ENCODE data around the gene ABCG4. TPM values are rescaled to one million over a fixed set of nuclear protein-coding genes. Genes with fewer than 3 reads are reported as not detected.
"Not testable (repeated sequence)": the region's sequence is repeated elsewhere in the genome, so short reads cannot be mapped to it uniquely, and the experiment has no call there.

Gene ABCG4
- total RNA-seq, 2 experiments from 2014 or later: not detected

- H3K27me3 Mint-ChIP-seq; ATAC-seq (ENCODE audit: low read depth); DNase-seq; H3K4me3 Mint-ChIP-seq; H3K27ac Mint-ChIP-seq; H3K9me3 Mint-ChIP-seq; H3K4me1 Mint-ChIP-seq; H3K36me3 Mint-ChIP-seq: not testable (repeated sequence)
- POLR2A ChIA-PET: interaction anchor here (0.6 to 1.9 kb wide), 2 partner anchors 15 to 1177 kb away, joined by 3 to 6 read pairs; partner anchors contain the start of gene NLRX1
Measured at GRCh38 chr11:119184399-119184798, 35.5 kb downstream of the ABCG4 start.

GRCh38 chr11:119185981-119186634 lies 37.3 kb downstream of the ABCG4 start:
- Mint-ChIP-seq H3K4me3 (no peak overlapping the region), H3K27me3 (no peaks in the 10 kb centered on the region), H3K27ac (no peak overlapping the region), H3K9me3 (no peaks in the 10 kb centered on the region), H3K36me3 (peaks cover 6% of the 10 kb centered on the region), H3K4me1 (peaks cover 2% of the 10 kb centered on the region)
- DNase-seq (no peak), ATAC-seq (ENCODE audit: low read depth) (no peak)
- POLR2A ChIA-PET: interaction anchor here (0.7 kb wide), 1 partner anchor 91 kb away, joined by 4 read pairs; no protein-coding TSS in a partner anchor

GRCh38 chr11:119187123-119187892 lies 38.5 kb downstream of the ABCG4 start:
- no peak for ATAC-seq (ENCODE audit: low read depth)
- Mint-ChIP-seq H3K4me1 (peaks cover 2% of the 10 kb centered on the region), H3K9me3 (no peaks in the 10 kb centered on the region), H3K27me3 (no peaks in the 10 kb centered on the region), H3K36me3 (peaks cover 5% of the 10 kb centered on the region), H3K4me3 (no peak overlapping the region), H3K27ac (no peak overlapping the region)
- POLR2A ChIA-PET: interaction anchor here (0.7 kb wide), 1 partner anchor 93 kb away, joined by 4 read pairs; no protein-coding TSS in a partner anchor
- DNase-seq: no peak

- DNase-seq (no peak), ATAC-seq (ENCODE audit: low read depth) (no peak)
- Mint-ChIP-seq H3K4me1 (peaks cover 2% of the 10 kb centered on the region), H3K4me3 (no peak overlapping the region), H3K36me3 (no peaks in the 10 kb centered on the region), H3K27me3 (no peaks in the 10 kb centered on the region), H3K9me3 (no peaks in the 10 kb centered on the region), H3K27ac (no peak overlapping the region)
- POLR2A ChIA-PET: no interaction called here
Measured at GRCh38 chr11:119188067-119188466, 39.2 kb downstream of the ABCG4 start.

- no peaks in the 10 kb centered on the region for H3K36me3 Mint-ChIP-seq
- POLR2A ChIA-PET: no interaction called here
- no peaks in the 10 kb centered on the region for H3K27me3 Mint-ChIP-seq
- no peaks in the 10 kb centered on the region for H3K9me3 Mint-ChIP-seq
- H3K27ac Mint-ChIP-seq: no peak overlapping the region
- H3K4me1 Mint-ChIP-seq: peaks cover 2% of the 10 kb centered on the region
- no peak overlapping the region for H3K4me3 Mint-ChIP-seq
- DNase-seq: no peak
- no peak for ATAC-seq (ENCODE audit: low read depth)
Measured at GRCh38 chr11:119188887-119189286, 40.0 kb downstream of the ABCG4 start.

GRCh38 chr11:119189393-119189792 lies 40.5 kb downstream of the ABCG4 start:
- no peak overlapping the region for H3K4me3 Mint-ChIP-seq
- peaks cover 2% of the 10 kb centered on the region for H3K4me1 Mint-ChIP-seq
- H3K36me3 Mint-ChIP-seq: no peaks in the 10 kb centered on the region
- H3K9me3 Mint-ChIP-seq: no peaks in the 10 kb centered on the region
- no peak for ATAC-seq (ENCODE audit: low read depth)
- DNase-seq: no peak
- H3K27ac Mint-ChIP-seq: no peak overlapping the region
- no peaks in the 10 kb centered on the region for H3K27me3 Mint-ChIP-seq
- POLR2A ChIA-PET: no interaction called here

- ATAC-seq (ENCODE audit: low read depth) (no peak), DNase-seq (no peak)
- Mint-ChIP-seq H3K9me3 (no peaks in the 10 kb centered on the region), H3K4me3 (no peak overlapping the region), H3K27me3 (peaks cover 3% of the 10 kb centered on the region), H3K36me3 (no peaks in the 10 kb centered on the region), H3K27ac (no peak overlapping the region), H3K4me1 (no peaks in the 10 kb centered on the region)
- POLR2A ChIA-PET: no interaction called here
Measured at GRCh38 chr11:119190531-119190930, 41.7 kb downstream of the ABCG4 start.

GRCh38 chr11:119191265-119191664 lies 42.4 kb downstream of the ABCG4 start:
- H3K27me3 Mint-ChIP-seq; H3K27ac Mint-ChIP-seq; DNase-seq; H3K4me1 Mint-ChIP-seq; H3K36me3 Mint-ChIP-seq; H3K9me3 Mint-ChIP-seq; H3K4me3 Mint-ChIP-seq; ATAC-seq (ENCODE audit: low read depth): not testable (repeated sequence)
- POLR2A ChIA-PET: interaction anchor here (0.7 kb wide), 1 partner anchor 107 kb away, joined by 4 read pairs; no protein-coding TSS in a partner anchor

- Mint-ChIP-seq H3K36me3 (no peaks in the 10 kb centered on the region), H3K27ac (no peak overlapping the region), H3K4me3 (no peak overlapping the region), H3K9me3 (no peaks in the 10 kb centered on the region), H3K4me1 (peaks cover 6% of the 10 kb centered on the region), H3K27me3 (peaks cover 3% of the 10 kb centered on the region)
- POLR2A ChIA-PET: interaction anchor here (0.8 kb wide), 1 partner anchor 97 kb away, joined by 3 read pairs; a partner anchor contains a TSS
- ATAC-seq (ENCODE audit: low read depth) (no peak), DNase-seq (no peak)
Measured at GRCh38 chr11:119192111-119192510, 43.3 kb downstream of the ABCG4 start.

- no peak for ATAC-seq (ENCODE audit: low read depth)
- POLR2A ChIA-PET: no interaction called here
- no peak overlapping the region for H3K27ac Mint-ChIP-seq
Measured at GRCh38 chr11:119193001-119193400, 44.1 kb downstream of the ABCG4 start.

GRCh38 chr11:119193626-119194025 lies 44.8 kb downstream of the ABCG4 start:
- H3K36me3 Mint-ChIP-seq: no peaks in the 10 kb centered on the region
- no peak for DNase-seq
- H3K4me3 Mint-ChIP-seq: no peak overlapping the region
- H3K27ac Mint-ChIP-seq: no peak overlapping the region
- peaks cover 8% of the 10 kb centered on the region for H3K4me1 Mint-ChIP-seq
- POLR2A ChIA-PET: no interaction called here
- no peaks in the 10 kb centered on the region for H3K9me3 Mint-ChIP-seq
- H3K27me3 Mint-ChIP-seq: peaks cover 3% of the 10 kb centered on the region
- no peak for ATAC-seq (ENCODE audit: low read depth)

More at GRCh38 chr11:119193001-119193400, 44.1 kb downstream of the ABCG4 start:
- Mint-ChIP-seq H3K36me3 (no peaks in the 10 kb centered on the region), H3K27me3 (peaks cover 3% of the 10 kb centered on the region), H3K4me1 (peaks cover 8% of the 10 kb centered on the region), H3K4me3 (no peak overlapping the region), H3K9me3 (no peaks in the 10 kb centered on the region)
- no peak for DNase-seq

GRCh38 chr11:119194811-119195440 lies 46.1 kb downstream of the ABCG4 start:
- Mint-ChIP-seq H3K4me1 (peaks cover 8% of the 10 kb centered on the region), H3K9me3 (no peaks in the 10 kb centered on the region), H3K27ac (no peak overlapping the region), H3K4me3 (no peak overlapping the region), H3K36me3 (no peaks in the 10 kb centered on the region), H3K27me3 (peaks cover 3% of the 10 kb centered on the region)
- ATAC-seq (ENCODE audit: low read depth) (no peak), DNase-seq (no peak)
- POLR2A ChIA-PET: interaction anchor here (0.6 to 0.7 kb wide), 2 partner anchors 12 to 80 kb away, joined by 3 read pairs; no protein-coding TSS in a partner anchor

- Mint-ChIP-seq H3K4me1 (peaks cover 8% of the 10 kb centered on the region), H3K27ac (no peak overlapping the region), H3K4me3 (no peak overlapping the region), H3K9me3 (no peaks in the 10 kb centered on the region), H3K36me3 (no peaks in the 10 kb centered on the region), H3K27me3 (peaks cover 5% of the 10 kb centered on the region)
- POLR2A ChIA-PET: interaction anchor here (1.2 kb wide), 1 partner anchor 101 kb away, joined by 6 read pairs; a partner anchor contains a TSS
- DNase-seq (no peak), ATAC-seq (ENCODE audit: low read depth) (no peak)
Measured at GRCh38 chr11:119195680-119196079, 46.8 kb downstream of the ABCG4 start.

Data from activated naive CD8-positive, alpha-beta T cell treated with anti-CD3 and anti-CD28 coated beads, Interleukin-2, amount 10 ng/mL, durations not matched to agents 7 days and 5 days (primary cell).